Activated T-cell treated with anti-CD3 and anti-CD28 coated beads, Interleukin-2, amount 50 U/mL, for 4 hours (primary cell): Measurements from ENCODE around the gene CRACR2A. TPM values are rescaled to one million over a fixed set of nuclear protein-coding genes. Genes with fewer than 3 reads are reported as not detected.

ENCODE experiments used
- ATAC-seq, 2 donors: fragments of 200-7000 bp; cut with Tn5 transposase; one replicate each; pipeline ENCODE4 v1.10.0; 2021
- DNase-seq: peaks from one replicate; pipeline ENCODE4 v3.0.0-alpha.2; 2020
- H3K27me3 Mint-ChIP-seq: one replicate; pipeline ENCODE4 v1.8.0; 2021; ENCODE audit warnings: low read depth, mixed read lengths
- H3K36me3 Mint-ChIP-seq: one replicate; pipeline ENCODE4 v1.8.0; 2022; ENCODE audit warnings: mixed read lengths; ENCODE audit not compliant: insufficient read depth
- H3K4me1 Mint-ChIP-seq: one replicate; pipeline ENCODE4 v1.8.0; 2021; ENCODE audit warnings: low read depth, mixed read lengths
- H3K4me3 Mint-ChIP-seq: one replicate; pipeline ENCODE4 v1.8.0; 2021; ENCODE audit warnings: mild to moderate bottlenecking, moderate library complexity, mixed read lengths
- H3K9me3 Mint-ChIP-seq: one replicate; pipeline ENCODE4 v1.8.0; 2021; ENCODE audit warnings: mixed read lengths
- total RNA-seq, 3 donors: library from RNA; stranded (reverse); gene quantifications; one replicate each; pipeline ENCODE4 v1.2.1, GENCODE V29; 2021

CRACR2A gene
- total RNA-seq, 3 donors from 2014 or later, result 31.8 to 48.0 (median 46.2) TPM

- ATAC-seq (no peak), DNase-seq (no peak)
- Mint-ChIP-seq H3K27me3 (no peaks in the 10 kb centered on the region), H3K36me3 (peaks cover 4% of the 10 kb centered on the region), H3K4me1 (peaks cover 9% of the 10 kb centered on the region), H3K9me3 (no peaks in the 10 kb centered on the region), H3K4me3 (no peak overlapping the region)
Measured at GRCh38 chr12:3770891-3771290, 18.0 kb upstream of the CRACR2A start.

GRCh38 chr12:3768911-3769447, 16.1 kb upstream of the CRACR2A start:
- H3K27me3 Mint-ChIP-seq, result no peaks in the 10 kb centered on the region
- DNase-seq, result no peak
- H3K4me1 Mint-ChIP-seq, result peaks cover 11% of the 10 kb centered on the region
- H3K4me3 Mint-ChIP-seq, result no peak overlapping the region
- H3K9me3 Mint-ChIP-seq, result no peaks in the 10 kb centered on the region
- no peak for ATAC-seq
- peaks cover 4% of the 10 kb centered on the region for H3K36me3 Mint-ChIP-seq

GRCh38 chr12:3761116-3761735, 8.3 kb upstream of the CRACR2A start:
- H3K27me3 Mint-ChIP-seq, result no peaks in the 10 kb centered on the region
- peaks cover 1% of the 10 kb centered on the region for H3K36me3 Mint-ChIP-seq
- H3K9me3 Mint-ChIP-seq, result no peaks in the 10 kb centered on the region
- no peak for ATAC-seq
- H3K4me1 Mint-ChIP-seq, result peaks cover 5% of the 10 kb centered on the region
- H3K4me3 Mint-ChIP-seq, result no peak overlapping the region
- no peak for DNase-seq

GRCh38 chr12:3759878-3760277, 7.0 kb upstream of the CRACR2A start:
- Mint-ChIP-seq H3K9me3 (no peaks in the 10 kb centered on the region), H3K36me3 (peaks cover 1% of the 10 kb centered on the region), H3K4me3 (no peak overlapping the region), H3K27me3 (no peaks in the 10 kb centered on the region), H3K4me1 (peaks cover 9% of the 10 kb centered on the region)
- ATAC-seq, result no peak
- no peak for DNase-seq

- H3K4me1 Mint-ChIP-seq, result peaks cover 23% of the 10 kb centered on the region
- ATAC-seq, result no peak
- DNase-seq, result no peak
- H3K4me3 Mint-ChIP-seq, result no peak overlapping the region
- no peaks in the 10 kb centered on the region for H3K27me3 Mint-ChIP-seq
- no peaks in the 10 kb centered on the region for H3K9me3 Mint-ChIP-seq
- no peaks in the 10 kb centered on the region for H3K36me3 Mint-ChIP-seq
Measured at GRCh38 chr12:3757261-3757660, 4.4 kb upstream of the CRACR2A start.

GRCh38 chr12:3755898-3756297, 3.0 kb upstream of the CRACR2A start:
- DNase-seq (no peak), ATAC-seq (no peak)
- Mint-ChIP-seq H3K4me3 (no peak overlapping the region), H3K9me3 (no peaks in the 10 kb centered on the region), H3K27me3 (no peaks in the 10 kb centered on the region), H3K36me3 (peaks cover 7% of the 10 kb centered on the region), H3K4me1 (peaks cover 37% of the 10 kb centered on the region)

- Mint-ChIP-seq H3K27me3 (no peaks in the 10 kb centered on the region), H3K4me1 (peaks cover 52% of the 10 kb centered on the region)
Measured at GRCh38 chr12:3753544-3754284, 805 bp upstream of the CRACR2A start.

GRCh38 chr12:3752096-3752709, 706 bp downstream of the CRACR2A start:
- Mint-ChIP-seq H3K4me1 (peaks cover 65% of the 10 kb centered on the region), H3K9me3 (no peaks in the 10 kb centered on the region), H3K36me3 (peaks cover 14% of the 10 kb centered on the region), H3K4me3 (peak overlapping the region; percentile 94), H3K27me3 (no peaks in the 10 kb centered on the region)
- peak; percentile 48 for DNase-seq
- ATAC-seq, result peak; percentile 73 to 80

More at GRCh38 chr12:3753544-3754284, 805 bp upstream of the CRACR2A start:
- no peak for ATAC-seq
- Mint-ChIP-seq H3K9me3 (no peaks in the 10 kb centered on the region), H3K4me3 (peak overlapping the region; percentile 94), H3K36me3 (peaks cover 14% of the 10 kb centered on the region)
- no peak for DNase-seq

GRCh38 chr12:3751151-3752095, 1.5 kb downstream of the CRACR2A start:
- Mint-ChIP-seq H3K4me1 (peaks cover 69% of the 10 kb centered on the region), H3K4me3 (peak overlapping the region; percentile 94), H3K9me3 (no peaks in the 10 kb centered on the region), H3K36me3 (peaks cover 16% of the 10 kb centered on the region), H3K27me3 (no peaks in the 10 kb centered on the region)
- ATAC-seq (no peak), DNase-seq (no peak)

GRCh38 chr12:3750616-3751015, 2.3 kb downstream of the CRACR2A start:
- H3K9me3 Mint-ChIP-seq, result no peaks in the 10 kb centered on the region
- peaks cover 74% of the 10 kb centered on the region for H3K4me1 Mint-ChIP-seq
- ATAC-seq, result no peak
- peak overlapping the region; percentile 94 for H3K4me3 Mint-ChIP-seq
- DNase-seq, result no peak
- H3K36me3 Mint-ChIP-seq, result peaks cover 21% of the 10 kb centered on the region
- no peaks in the 10 kb centered on the region for H3K27me3 Mint-ChIP-seq

- peaks cover 73% of the 10 kb centered on the region for H3K4me1 Mint-ChIP-seq
- H3K27me3 Mint-ChIP-seq, result no peaks in the 10 kb centered on the region
- no peaks in the 10 kb centered on the region for H3K9me3 Mint-ChIP-seq
- ATAC-seq (no peak), DNase-seq (no peak)
- H3K36me3 Mint-ChIP-seq, result peaks cover 28% of the 10 kb centered on the region
- no peak overlapping the region for H3K4me3 Mint-ChIP-seq
Measured at GRCh38 chr12:3748620-3749019, 4.3 kb downstream of the CRACR2A start.

GRCh38 chr12:3747976-3748619, 4.8 kb downstream of the CRACR2A start:
- Mint-ChIP-seq H3K36me3 (peaks cover 29% of the 10 kb centered on the region), H3K27me3 (no peaks in the 10 kb centered on the region), H3K4me3 (no peak overlapping the region), H3K9me3 (no peaks in the 10 kb centered on the region), H3K4me1 (peaks cover 69% of the 10 kb centered on the region)
- DNase-seq (no peak), ATAC-seq (no peak)

- H3K27me3 Mint-ChIP-seq, result no peaks in the 10 kb centered on the region
- no peak for ATAC-seq
- DNase-seq, result no peak
- peaks cover 69% of the 10 kb centered on the region for H3K4me1 Mint-ChIP-seq
- H3K36me3 Mint-ChIP-seq, result peaks cover 33% of the 10 kb centered on the region
- no peaks in the 10 kb centered on the region for H3K9me3 Mint-ChIP-seq
- H3K4me3 Mint-ChIP-seq, result no peak overlapping the region
Measured at GRCh38 chr12:3747543-3747942, 5.4 kb downstream of the CRACR2A start.
